ENCODE results near the gene C6orf52. TPM values are rescaled to one million over a fixed set of nuclear protein-coding genes. Genes with fewer than 3 reads are reported as not detected.
"Not testable (repeated sequence)": the region's sequence is repeated elsewhere in the genome, so short reads cannot be mapped to it uniquely, and the experiment has no call there.

Gene C6orf52
- total and polyA plus RNA-seq, 2 of the 13 experiments (the other 11 are each of a cell fraction or from before 2014, with no cell fraction given) = 0.50 to 0.53 TPM

- TF ChIP-seq NCOA2 (CRISPR knock-in tag; IDR thresholded peaks at IDR 0.05) = peak; percentile 27
- not testable (repeated sequence) for TF ChIP-seq NR2F6 (IDR thresholded peaks at IDR 0.05); MAZ (CRISPR knock-in tag; IDR thresholded peaks at IDR 0.05; ENCODE audit: low read depth); SOX6 (IDR thresholded peaks at IDR 0.05)
- 0 out of 2 replicates have a peak, but pooled peaks have one; percentile 40 for TF ChIP-seq NR2F6 (CRISPR knock-in tag; IDR thresholded peaks at IDR 0.05)
- TF ChIP-seq ZNF761 (CRISPR knock-in tag; conservative IDR thresholded peaks at IDR 0.05) = 0 out of 2 replicates have a peak, but pooled peaks have one; percentile 24
- TF ChIP-seq GTF2F1 (IDR thresholded peaks at IDR 0.05; ENCODE audit: low read length) = peak; percentile 99
- peak; percentile 35; the same call in 1 of the 2 replicates for TF ChIP-seq MAZ (IDR thresholded peaks at IDR 0.05; ENCODE audit: borderline replicate concordance, low read depth, low read length)
- TF ChIP-seq SP140L (CRISPR knock-in tag; IDR thresholded peaks at IDR 0.05; ENCODE audit: borderline replicate concordance) = peak; percentile 74; the same call in 1 of the 2 replicates
- 0 out of 2 replicates have a peak, but pooled peaks have one; percentile 43 for TF ChIP-seq ZNF746 (CRISPR knock-in tag; IDR thresholded peaks at IDR 0.05)
- TF ChIP-seq ZNF256 (CRISPR knock-in tag; conservative IDR thresholded peaks at IDR 0.05) = peak; percentile 64; the same call in 1 of the 2 replicates
- peak; percentile 33; the same call in 1 of the 2 replicates for TF ChIP-seq ARID5B (CRISPR knock-in tag; IDR thresholded peaks at IDR 0.05)
- peak; percentile 16 for TF ChIP-seq TBL1XR1 (IDR thresholded peaks at IDR 0.05; ENCODE audit: borderline replicate concordance, low read length, partially characterized antibody)
- peak; percentile 50 for TF ChIP-seq FOXK1 (CRISPR knock-in tag; IDR thresholded peaks at IDR 0.05; ENCODE audit: borderline replicate concordance, low read depth)
- 0 out of 2 replicates have a peak, but pooled peaks have one; percentile 8 for TF ChIP-seq ZFX (CRISPR knock-in tag; IDR thresholded peaks at IDR 0.05; ENCODE audit: low read depth)
- peak; percentile 49; the same call in 1 of the 2 replicates for TF ChIP-seq SP2 (CRISPR knock-in tag; IDR thresholded peaks at IDR 0.05)
- peak; percentile 74; the same call in 1 of the 2 replicates for TF ChIP-seq DNMT1 (CRISPR knock-in tag; IDR thresholded peaks at IDR 0.05)
- 0 out of 2 replicates have a peak, but pooled peaks have one; percentile 31 for TF ChIP-seq MZF1 (CRISPR knock-in tag; IDR thresholded peaks at IDR 0.05; ENCODE audit: borderline replicate concordance)
- peak; percentile 67 for TF ChIP-seq ZNF280D (CRISPR knock-in tag; IDR thresholded peaks at IDR 0.05)
- TF ChIP-seq ZNF720 (CRISPR knock-in tag; IDR thresholded peaks at IDR 0.05) = peak; percentile 72; the same call in 1 of the 2 replicates
- peak; percentile 55 for TF ChIP-seq FOXA3 (CRISPR knock-in tag; IDR thresholded peaks at IDR 0.05)
- 0 out of 2 replicates have a peak, but pooled peaks have one; percentile 6 for TF ChIP-seq ZBTB20 (CRISPR knock-in tag; IDR thresholded peaks at IDR 0.05; ENCODE audit: borderline replicate concordance, low read depth)
- TF ChIP-seq TGIF2 (CRISPR knock-in tag; IDR thresholded peaks at IDR 0.05) = 0 out of 2 replicates have a peak, but pooled peaks have one; percentile 17
- peak; percentile 54; the same call in 1 of the 2 replicates for TF ChIP-seq SOX6 (CRISPR knock-in tag; IDR thresholded peaks at IDR 0.05)
Measured at GRCh38 chr6:10720960-10721849, 26.8 kb upstream of the C6orf52 start (continued).
